ENCODE measurements around the gene TK2. TPM values are rescaled to one million over a fixed set of nuclear protein-coding genes. Genes with fewer than 3 reads are reported as not detected.
"Not testable (repeated sequence)": the region's sequence is repeated elsewhere in the genome, so short reads cannot be mapped to it uniquely, and the experiment has no call there.

Gene TK2
- total RNA-seq, 1 donor from 2014 or later, result 44.2 TPM

DNA sequence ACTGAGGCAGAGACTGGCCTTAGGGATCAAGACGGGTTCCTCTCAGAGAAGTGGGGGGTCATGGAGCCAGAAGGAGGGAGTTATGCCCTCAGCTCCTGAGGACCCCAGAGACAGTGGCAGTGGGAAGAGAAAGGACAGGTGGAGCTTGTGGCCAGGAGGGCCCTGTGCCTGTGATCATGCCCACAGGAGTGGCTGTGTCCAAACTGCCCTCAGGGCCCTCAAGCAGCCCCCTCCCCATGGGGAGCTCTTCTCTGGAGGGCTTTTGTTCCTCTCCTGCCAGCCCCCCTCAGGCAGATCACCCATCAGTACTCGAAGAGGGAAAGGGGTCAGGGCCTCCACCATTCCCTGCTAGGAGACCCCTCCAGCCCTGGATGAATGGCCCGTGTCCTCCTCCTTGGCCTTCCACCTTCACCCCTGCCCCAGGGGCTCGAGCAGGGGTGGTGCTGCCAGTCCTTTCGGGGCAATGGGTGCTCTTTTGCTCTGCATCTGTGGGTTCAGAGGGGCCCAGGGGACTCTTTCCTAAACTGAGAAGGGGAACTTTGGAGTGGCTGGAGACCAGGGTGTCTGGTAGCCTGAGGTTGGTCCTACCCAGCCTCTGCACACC, 70.2 kb downstream of the TK2 start:
- intact Hi-C loops (cut with DNase I), result no loop called here
- DNase-seq (ENCODE audit: low spot score), result peak; percentile 38
- no peak for ATAC-seq

GRCh38 chr16:66478733-66479511, 71.0 kb downstream of the TK2 start:
- peak; percentile 88 for ATAC-seq
- DNase-seq (ENCODE audit: low spot score), result peak; percentile 88
- intact Hi-C loops (cut with DNase I), result no loop called here

DNA sequence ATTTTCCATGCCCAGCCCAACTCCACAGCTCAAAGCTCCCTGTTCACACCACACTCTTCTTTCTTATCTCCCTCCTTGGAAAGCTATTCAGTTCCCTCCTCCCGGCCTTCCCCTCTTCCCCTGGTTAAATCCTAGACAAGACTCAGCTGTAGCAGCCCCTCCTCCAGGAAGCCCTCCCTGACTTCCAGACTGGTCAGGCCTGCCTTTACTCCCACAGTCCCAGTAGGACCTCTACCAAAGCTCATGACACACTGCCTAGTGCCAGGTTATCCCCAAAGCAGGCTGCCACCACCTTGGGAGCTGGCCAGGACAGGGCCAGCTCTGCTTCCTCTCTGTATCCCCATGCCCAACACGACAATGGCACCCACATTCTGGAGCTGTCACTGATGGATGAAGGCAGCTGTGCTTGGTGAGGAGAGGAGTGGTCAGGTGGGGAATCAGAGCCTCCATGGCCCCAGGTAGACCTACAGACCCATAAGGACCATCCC, 72.8 kb downstream of the TK2 start:
- intact Hi-C loops (cut with DNase I), result no loop called here
- ATAC-seq (no peak), DNase-seq (ENCODE audit: low spot score) (peak; percentile 39)

- ATAC-seq, result no peak
- intact Hi-C loops (cut with DNase I), result no loop called here
- peak; percentile 45 for DNase-seq (ENCODE audit: low spot score)
Measured at GRCh38 chr16:66476328-66477027, 73.4 kb downstream of the TK2 start.

DNA sequence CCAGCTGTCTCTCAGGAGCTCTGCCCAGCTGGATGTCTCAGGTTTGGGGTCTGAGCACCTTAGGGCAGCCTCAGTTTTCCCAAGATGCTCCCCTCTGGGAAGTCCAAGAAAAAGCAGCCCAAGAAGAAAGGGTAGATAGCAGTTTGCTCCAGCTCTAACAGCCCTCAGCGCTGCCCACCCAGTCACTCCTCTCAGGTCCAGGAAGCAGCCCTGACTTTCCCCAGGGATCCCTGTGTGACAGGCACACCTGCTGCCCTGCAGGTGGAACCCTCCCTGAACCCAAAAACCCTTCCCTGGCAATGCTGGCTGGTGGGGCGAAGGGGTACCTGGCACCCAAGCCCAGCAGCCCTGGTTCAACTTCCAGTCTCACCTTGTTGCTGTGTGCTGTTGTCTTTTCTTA, 74.7 kb downstream of the TK2 start:
- intact Hi-C loops (cut with DNase I), result no loop called here
- ATAC-seq, result no peak
- DNase-seq (ENCODE audit: low spot score), result no peak

- DNase-seq (ENCODE audit: low spot score) (peak; percentile 41), ATAC-seq (no peak)
- intact Hi-C loops (cut with DNase I), result no loop called here
Measured at GRCh38 chr16:66474750-66475199, 75.1 kb downstream of the TK2 start.

DNA sequence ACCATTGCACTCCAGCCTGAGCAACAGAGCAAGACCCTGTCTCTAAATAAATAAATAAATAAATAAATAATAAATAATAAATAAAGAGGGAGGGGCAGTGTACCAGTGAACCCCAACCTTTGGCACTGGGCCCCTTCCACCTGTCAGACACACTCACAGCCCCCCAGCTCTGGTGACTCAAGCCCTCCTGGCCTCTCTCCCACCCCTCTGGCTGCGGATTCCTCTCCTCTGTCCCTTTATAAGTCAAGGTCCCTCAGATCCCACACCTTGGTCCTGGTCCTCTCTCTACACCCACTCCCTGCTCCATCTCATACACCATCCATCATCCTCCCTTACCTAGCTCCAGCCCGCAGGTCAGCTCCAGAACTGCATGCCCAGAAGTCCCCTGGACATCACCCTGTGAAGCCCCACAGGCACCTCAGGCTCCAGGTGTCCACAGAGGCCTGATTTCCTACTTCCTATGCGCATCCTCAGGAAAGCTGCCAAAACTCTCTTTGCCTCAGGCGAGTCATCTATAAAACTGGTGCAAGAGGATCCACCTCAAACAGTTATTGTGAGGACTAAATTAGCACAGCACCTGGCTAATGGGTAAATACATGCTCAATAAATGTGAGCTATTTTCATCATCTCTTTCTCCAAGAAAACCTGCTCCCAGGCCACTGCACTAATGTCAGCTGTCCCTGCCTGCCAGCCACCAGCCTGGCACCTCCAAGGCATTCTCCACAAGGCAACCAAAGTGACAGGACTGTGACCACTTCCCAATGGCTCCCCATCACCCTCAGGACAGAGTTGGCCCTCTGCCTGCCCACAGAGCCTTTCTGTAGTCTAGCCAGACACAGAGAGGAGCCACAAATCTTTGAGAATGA, 76.0 kb downstream of the TK2 start:
- peak; percentile 42 for DNase-seq (ENCODE audit: low spot score)
- ATAC-seq, result no peak
- intact Hi-C loops (cut with DNase I), result no loop called here

DNA sequence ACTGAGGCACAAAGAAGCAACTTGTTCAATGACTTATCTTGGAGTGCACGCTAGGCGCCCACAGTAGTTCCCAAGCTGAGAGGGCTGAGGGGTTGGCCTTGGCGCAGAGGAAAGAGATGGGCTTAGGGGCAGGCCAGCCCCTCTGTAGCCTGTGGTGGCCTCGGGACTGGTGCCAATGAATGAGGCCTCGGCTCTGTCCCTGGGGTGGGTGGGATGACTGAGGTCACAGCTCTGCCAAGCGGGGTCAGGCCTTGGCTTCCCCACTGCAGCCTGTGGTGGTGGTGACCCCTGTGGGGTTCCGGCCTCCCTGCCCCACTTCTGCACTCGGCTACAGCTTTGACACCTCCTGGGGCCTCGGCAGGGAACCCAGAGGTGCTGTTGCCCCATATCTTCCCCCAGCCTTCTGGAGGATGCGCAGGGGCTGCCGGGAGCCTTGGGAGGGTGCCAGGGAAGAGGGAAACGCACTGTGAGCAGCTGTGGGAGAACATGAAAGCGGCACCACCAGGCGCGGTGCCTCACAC, 76.8 kb downstream of the TK2 start:
- intact Hi-C loops (cut with DNase I), result no loop called here
- peak; percentile 45 for DNase-seq (ENCODE audit: low spot score)
- no peak for ATAC-seq

GRCh38 chr16:66471716-66472393, 78.1 kb downstream of the TK2 start:
- intact Hi-C loops (cut with DNase I), result no loop called here

GRCh38 chr16:66471264-66471663, 78.7 kb downstream of the TK2 start:
- DNase-seq (ENCODE audit: low spot score) (peak; percentile 18), ATAC-seq (no peak)
- intact Hi-C loops (cut with DNase I), result no loop called here

More at GRCh38 chr16:66471716-66472393, 78.1 kb downstream of the TK2 start:
- DNase-seq (ENCODE audit: low spot score), result peak; percentile 27
- no peak for ATAC-seq

DNA sequence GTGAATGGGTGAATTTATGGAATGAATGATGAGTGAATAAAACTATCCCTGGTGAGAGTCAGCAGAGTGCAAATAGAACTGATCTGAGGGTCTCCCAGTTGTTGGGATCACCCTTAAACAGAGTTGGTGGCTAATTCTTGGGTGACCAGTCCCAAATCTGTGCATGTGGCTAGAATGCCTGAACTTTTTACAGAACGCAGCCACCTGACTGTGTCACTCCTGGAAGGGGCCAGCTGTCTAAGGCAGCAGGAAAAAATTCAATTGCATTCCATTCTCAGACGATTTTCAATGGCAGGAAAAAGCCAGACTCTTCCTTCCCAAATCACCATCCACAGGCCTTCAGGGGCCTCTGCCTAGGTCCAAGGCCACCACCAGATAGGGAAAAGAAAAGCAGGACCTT, 79.4 kb downstream of the TK2 start:
- DNase-seq (ENCODE audit: low spot score), result peak; percentile 0

GRCh38 chr16:66469947-66470546, 79.9 kb downstream of the TK2 start:
- DNase-seq (ENCODE audit: low spot score) (no peak), ATAC-seq (no peak)
- intact Hi-C loops (cut with DNase I), result no loop called here

More for the DNA sequence above, 79.4 kb downstream of the TK2 start:
- no peak for ATAC-seq
- intact Hi-C loops (cut with DNase I), result no loop called here

- DNase-seq (ENCODE audit: low spot score) (peak; percentile 51), ATAC-seq (no peak)
- intact Hi-C loops (cut with DNase I), result no loop called here
Measured at GRCh38 chr16:66469291-66469946, 80.5 kb downstream of the TK2 start.

DNA sequence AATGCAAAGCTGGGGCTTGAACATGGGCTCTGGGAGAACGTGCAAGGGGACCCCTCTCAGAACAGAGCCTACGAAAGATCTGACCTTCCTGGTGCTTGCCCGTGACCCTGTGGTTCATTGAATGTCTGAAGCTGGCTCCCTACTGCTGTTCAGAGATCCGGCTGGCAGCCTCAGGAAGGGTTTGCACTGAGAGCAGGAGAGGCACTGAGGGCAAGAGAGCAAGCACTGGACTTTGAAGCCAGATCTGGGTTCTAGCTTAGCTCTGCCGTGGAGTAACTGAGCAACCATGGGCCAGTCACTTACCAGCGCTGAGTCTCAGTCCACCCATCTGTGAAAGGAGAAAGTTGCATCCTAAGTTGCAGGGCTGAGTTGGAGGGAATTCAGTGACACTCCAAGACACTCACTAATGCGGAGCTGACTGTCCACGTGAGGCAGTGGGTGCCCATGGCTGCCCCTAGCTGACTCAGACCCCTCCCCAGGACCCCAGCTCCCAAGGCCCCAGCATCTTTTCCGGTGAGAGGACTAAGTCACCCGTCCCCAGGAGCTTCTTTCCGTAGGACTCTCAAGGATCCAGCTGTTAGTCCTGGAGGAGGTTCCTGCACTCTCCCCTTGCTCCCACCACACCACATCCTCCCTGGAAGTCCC, 81.5 kb downstream of the TK2 start:
- ATAC-seq (no peak), DNase-seq (ENCODE audit: low spot score) (peak; percentile 22)
- intact Hi-C loops (cut with DNase I), result no loop called here

DNA sequence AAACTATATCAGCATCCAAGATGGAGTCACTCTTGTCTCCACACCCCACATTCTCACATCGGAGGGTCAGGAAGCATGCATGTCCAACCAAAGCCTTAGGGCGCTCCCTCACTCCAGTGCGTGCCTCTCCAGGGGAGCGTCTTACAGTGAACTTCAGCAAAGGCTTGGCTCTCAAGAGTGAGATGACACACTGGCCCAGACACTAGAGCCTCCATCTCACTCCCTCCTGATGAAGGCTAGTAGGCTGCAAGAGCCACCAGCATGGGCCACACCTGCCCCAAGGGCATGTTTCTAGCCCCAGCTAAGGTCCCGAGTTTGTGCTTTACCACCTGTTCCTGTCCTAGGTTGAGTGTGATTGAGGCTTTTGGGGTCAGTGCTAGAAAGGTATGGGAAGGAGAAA, 82.3 kb downstream of the TK2 start:
- ATAC-seq (no peak), DNase-seq (ENCODE audit: low spot score) (peak; percentile 13)
- intact Hi-C loops (cut with DNase I), result no loop called here

- peak; percentile 35 for DNase-seq (ENCODE audit: low spot score)
- ATAC-seq; intact Hi-C loops (cut with DNase I): not testable (repeated sequence)
Measured at GRCh38 chr16:66466636-66467035, 83.3 kb downstream of the TK2 start.

DNA sequence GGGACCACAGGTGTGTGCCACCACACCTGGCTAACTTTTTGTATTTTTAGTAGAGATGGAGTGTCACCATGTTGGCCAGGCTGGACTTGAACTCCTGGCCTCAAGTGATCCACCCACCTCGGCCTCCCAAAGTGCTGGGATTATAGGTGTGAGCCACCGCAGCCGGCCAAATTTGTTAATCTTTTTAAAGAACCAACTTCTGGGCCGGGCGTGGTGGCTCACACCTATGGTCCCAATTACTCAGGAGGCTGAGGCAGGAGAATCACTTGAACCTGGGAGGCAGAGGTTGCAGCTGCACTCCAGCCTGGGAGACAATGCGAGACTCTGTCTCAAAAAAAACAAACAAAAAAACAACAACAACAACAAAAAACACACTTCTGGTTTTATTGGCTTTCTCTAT, 84.0 kb downstream of the TK2 start:
- ATAC-seq; intact Hi-C loops (cut with DNase I): not testable (repeated sequence)
- DNase-seq (ENCODE audit: low spot score), result peak; percentile 10

All from sciatic nerve (tissue), 2 donors.